ENCODE results near the gene ADGRG1. TPM values are rescaled to one million over a fixed set of nuclear protein-coding genes. Genes with fewer than 3 reads are reported as not detected.

Gene ADGRG1
- total RNA-seq, 1 donor from 2014 or later: 4.8 TPM

GRCh38 chr16:57624044-57624688 lies 4.3 kb upstream of the ADGRG1 start:
- Mint-ChIP-seq H3K9me3 (ENCODE audit: unreplicated experiment) (no peaks in the 10 kb centered on the region), H3K4me3 (ENCODE audit: unreplicated experiment) (no peak overlapping the region), H3K36me3 (ENCODE audit: unreplicated experiment) (no peaks in the 10 kb centered on the region), H3K27me3 (ENCODE audit: unreplicated experiment) (no peaks in the 10 kb centered on the region), H3K4me1 (ENCODE audit: unreplicated experiment) (peaks cover 53% of the 10 kb centered on the region), H3K27ac (ENCODE audit: unreplicated experiment) (no peak overlapping the region)
- TF ChIP-seq CTCF (IDR thresholded peaks at IDR 0.05): no peak
- DNase-seq (ENCODE audit: extremely low spot score, unreplicated experiment): no peak

- no peak for TF ChIP-seq CTCF (IDR thresholded peaks at IDR 0.05)
- no peaks in the 10 kb centered on the region for H3K36me3 Mint-ChIP-seq (ENCODE audit: unreplicated experiment)
- no peak for DNase-seq (ENCODE audit: extremely low spot score, unreplicated experiment)
- no peaks in the 10 kb centered on the region for H3K9me3 Mint-ChIP-seq (ENCODE audit: unreplicated experiment)
- no peak overlapping the region for H3K27ac Mint-ChIP-seq (ENCODE audit: unreplicated experiment)
- H3K4me1 Mint-ChIP-seq (ENCODE audit: unreplicated experiment): peaks cover 54% of the 10 kb centered on the region
- H3K4me3 Mint-ChIP-seq (ENCODE audit: unreplicated experiment): no peak overlapping the region
- no peaks in the 10 kb centered on the region for H3K27me3 Mint-ChIP-seq (ENCODE audit: unreplicated experiment)
These were observed 3.5 kb upstream of the ADGRG1 start for GRCh38 chr16:57624806-57625500.

GRCh38 chr16:57626420-57627170 lies 1.8 kb upstream of the ADGRG1 start:
- H3K4me3 Mint-ChIP-seq (ENCODE audit: unreplicated experiment): no peak overlapping the region

GRCh38 chr16:57627184-57627871 lies 1.1 kb upstream of the ADGRG1 start:
- H3K27ac Mint-ChIP-seq (ENCODE audit: unreplicated experiment): peak overlapping the region; percentile 98
- no peak overlapping the region for H3K4me3 Mint-ChIP-seq (ENCODE audit: unreplicated experiment)
- no peaks in the 10 kb centered on the region for H3K27me3 Mint-ChIP-seq (ENCODE audit: unreplicated experiment)
- no peaks in the 10 kb centered on the region for H3K9me3 Mint-ChIP-seq (ENCODE audit: unreplicated experiment)
- no peak for DNase-seq (ENCODE audit: extremely low spot score, unreplicated experiment)
- H3K36me3 Mint-ChIP-seq (ENCODE audit: unreplicated experiment): no peaks in the 10 kb centered on the region
- TF ChIP-seq CTCF (IDR thresholded peaks at IDR 0.05): peak; percentile 40
- peaks cover 58% of the 10 kb centered on the region for H3K4me1 Mint-ChIP-seq (ENCODE audit: unreplicated experiment)

More at GRCh38 chr16:57626420-57627170, 1.8 kb upstream of the ADGRG1 start:
- Mint-ChIP-seq H3K4me1 (ENCODE audit: unreplicated experiment) (peaks cover 63% of the 10 kb centered on the region), H3K36me3 (ENCODE audit: unreplicated experiment) (no peaks in the 10 kb centered on the region), H3K27me3 (ENCODE audit: unreplicated experiment) (no peaks in the 10 kb centered on the region), H3K27ac (ENCODE audit: unreplicated experiment) (peak overlapping the region; percentile 98), H3K9me3 (ENCODE audit: unreplicated experiment) (no peaks in the 10 kb centered on the region)
- no peak for TF ChIP-seq CTCF (IDR thresholded peaks at IDR 0.05)
- no peak for DNase-seq (ENCODE audit: extremely low spot score, unreplicated experiment)

Data from osteocyte (in vitro differentiated cells).